Measurements from ENCODE around the gene FGG.

- no peak for TF ChIP-seq CTCF (IDR thresholded peaks at IDR 0.05)
- TF ChIP-seq POLR2A (IDR thresholded peaks at IDR 0.05), result no peak
These were observed 38.1 kb downstream of the FGG start for GRCh38 chr4:154574311-154574710.

Measured in Peyer's patch (tissue), 4 donors.